ENCODE measurements around the gene SLC8A2.
A peak's percentile ranks its signal among the peaks of the same experiment; 100 is the strongest.
"Not testable (repeated sequence)": the region's sequence is repeated elsewhere in the genome, so short reads cannot be mapped to it uniquely, and the experiment has no call there.

The SLC8A2 gene

GRCh38 chr19:47415953-47416642 lies 55.6 kb downstream of the SLC8A2 start:
- DNase-seq (ENCODE audit: low read depth in 2 of 3, low spot score in 1 of 3) = no peak

GRCh38 chr19:47414469-47414868 lies 57.2 kb downstream of the SLC8A2 start:
- DNase-seq (ENCODE audit: low read depth in 2 of 3, low spot score in 1 of 3) = no peak

GRCh38 chr19:47413941-47414340 lies 57.8 kb downstream of the SLC8A2 start:
- no peak for DNase-seq (ENCODE audit: low read depth in 2 of 3, low spot score in 1 of 3)

- not testable (repeated sequence) for DNase-seq (ENCODE audit: low read depth in 2 of 3, low spot score in 1 of 3)
Measured at GRCh38 chr19:47411696-47412095, 60.0 kb downstream of the SLC8A2 start.

GRCh38 chr19:47411101-47411500 lies 60.6 kb downstream of the SLC8A2 start:
- no peak for DNase-seq (ENCODE audit: low read depth in 2 of 3, low spot score in 1 of 3)

GRCh38 chr19:47408156-47408938 lies 63.3 kb downstream of the SLC8A2 start:
- no peak for DNase-seq (ENCODE audit: low read depth in 2 of 3, low spot score in 1 of 3)

- DNase-seq (ENCODE audit: low read depth in 2 of 3, low spot score in 1 of 3) = no peak
Measured at GRCh38 chr19:47407417-47407774, 64.3 kb downstream of the SLC8A2 start.

GRCh38 chr19:47406711-47407416 lies 64.8 kb downstream of the SLC8A2 start:
- no peak for DNase-seq (ENCODE audit: low read depth in 2 of 3, low spot score in 1 of 3)

- DNase-seq (ENCODE audit: low read depth in 2 of 3, low spot score in 1 of 3) = no peak
Measured at GRCh38 chr19:47405854-47406417, 65.8 kb downstream of the SLC8A2 start.

GRCh38 chr19:47405197-47405550 lies 66.5 kb downstream of the SLC8A2 start:
- no peak for DNase-seq (ENCODE audit: low read depth in 2 of 3, low spot score in 1 of 3)

GRCh38 chr19:47404334-47405196 lies 67.1 kb downstream of the SLC8A2 start:
- no peak for DNase-seq (ENCODE audit: low read depth in 2 of 3, low spot score in 1 of 3)

- no peak for DNase-seq (ENCODE audit: low read depth in 2 of 3, low spot score in 1 of 3)
Measured at GRCh38 chr19:47402504-47402903, 69.2 kb downstream of the SLC8A2 start.

GRCh38 chr19:47398707-47399597 lies 72.7 kb downstream of the SLC8A2 start:
- DNase-seq (ENCODE audit: low read depth in 2 of 3, low spot score in 1 of 3) = no peak

GRCh38 chr19:47391510-47392223 lies 80.0 kb downstream of the SLC8A2 start:
- DNase-seq (ENCODE audit: low read depth in 2 of 3, low spot score in 1 of 3) = peak; percentile 65 to 88 (median 71)

GRCh38 chr19:47390533-47391488 lies 80.9 kb downstream of the SLC8A2 start:
- no peak for DNase-seq (ENCODE audit: low read depth in 2 of 3, low spot score in 1 of 3)

- DNase-seq (ENCODE audit: low read depth in 2 of 3, low spot score in 1 of 3) = no peak
Measured at GRCh38 chr19:47389150-47389556, 82.5 kb downstream of the SLC8A2 start.

GRCh38 chr19:47388721-47389120 lies 83.0 kb downstream of the SLC8A2 start:
- not testable (repeated sequence) for DNase-seq (ENCODE audit: low read depth in 2 of 3, low spot score in 1 of 3)

- not testable (repeated sequence) for DNase-seq (ENCODE audit: low read depth in 2 of 3, low spot score in 1 of 3)
Measured at GRCh38 chr19:47387623-47388022, 84.1 kb downstream of the SLC8A2 start.

All from stimulated activated CD4-positive, alpha-beta T cell treated with anti-CD3 and anti-CD28 coated beads, Interleukin-12 subunit alpha, Interleukin-12 subunit beta, amount 100 ng/mL, for 48 hours (primary cell).